CD4-positive, alpha-beta T cell treated with Interferon alpha-2 for 1 hour (primary cell): ENCODE results near the gene PLCE1.

Experiments used
- DNase-seq, 2 donors: peaks; one replicate each; pipeline ENCODE4 v3.0.0-alpha.2; 2020 to 2022

Gene PLCE1

GRCh38 chr10:94025806-94026205, 32.1 kb downstream of the PLCE1 start:
- no peak for DNase-seq

GRCh38 chr10:94027197-94027596, 33.5 kb downstream of the PLCE1 start:
- no peak for DNase-seq

- no peak for DNase-seq
Observed at GRCh38 chr10:94029955-94030354, 36.2 kb downstream of the PLCE1 start.

- no peak for DNase-seq
Observed at GRCh38 chr10:94035982-94036765, 42.4 kb downstream of the PLCE1 start.

GRCh38 chr10:94036766-94037033, 43.0 kb downstream of the PLCE1 start:
- DNase-seq = no peak

- no peak for DNase-seq
Observed at GRCh38 chr10:94037286-94037685, 43.6 kb downstream of the PLCE1 start.

- no peak for DNase-seq
Observed at GRCh38 chr10:94038024-94038423, 44.3 kb downstream of the PLCE1 start.

- DNase-seq = no peak
Observed at GRCh38 chr10:94041206-94041605, 47.5 kb downstream of the PLCE1 start.

GRCh38 chr10:94042001-94042833, 48.5 kb downstream of the PLCE1 start:
- DNase-seq = no peak

GRCh38 chr10:94042834-94043175, 49.1 kb downstream of the PLCE1 start:
- DNase-seq = no peak
